Hematopoietic multipotent progenitor cell treated with erythropoietin and hydrocortisone succinate and interleukin-3 and kit ligand, for 6 days (in vitro differentiated cells): ENCODE measurements around the gene KRT25.
A peak's percentile ranks its signal among the peaks of the same experiment; 100 is the strongest.

Experiments
- DNase-seq: peaks from one replicate; pipeline ENCODE4 v3.0.0-alpha.2; 2015

KRT25 gene, protein sequence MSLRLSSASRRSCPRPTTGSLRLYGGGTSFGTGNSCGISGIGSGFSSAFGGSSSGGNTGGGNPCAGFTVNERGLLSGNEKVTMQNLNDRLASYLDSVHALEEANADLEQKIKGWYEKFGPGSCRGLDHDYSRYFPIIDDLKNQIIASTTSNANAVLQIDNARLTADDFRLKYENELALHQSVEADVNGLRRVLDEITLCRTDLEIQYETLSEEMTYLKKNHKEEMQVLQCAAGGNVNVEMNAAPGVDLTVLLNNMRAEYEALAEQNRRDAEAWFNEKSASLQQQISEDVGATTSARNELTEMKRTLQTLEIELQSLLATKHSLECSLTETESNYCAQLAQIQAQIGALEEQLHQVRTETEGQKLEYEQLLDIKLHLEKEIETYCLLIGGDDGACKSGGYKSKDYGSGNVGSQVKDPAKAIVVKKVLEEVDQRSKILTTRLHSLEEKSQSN

DNA sequence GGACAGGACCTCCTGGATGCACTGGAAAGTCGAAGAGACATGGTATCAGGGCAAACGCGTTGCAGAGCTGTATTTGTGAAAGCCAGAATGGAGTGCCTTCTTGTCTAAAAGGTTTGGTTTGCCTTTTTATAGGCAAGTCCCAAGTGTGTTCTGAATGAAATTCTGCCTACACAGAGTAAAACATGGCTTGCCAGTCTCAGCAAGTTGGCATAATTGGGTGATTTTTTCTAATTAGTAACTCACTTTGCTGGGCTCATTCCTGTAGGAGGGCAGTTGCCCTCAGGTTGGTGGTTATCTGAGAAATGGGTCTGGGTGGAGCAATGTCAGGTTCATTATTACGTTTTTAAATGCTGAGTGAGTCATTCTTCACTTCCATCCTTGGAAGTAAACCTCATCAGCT lies at the start of gene KRT25:
Gene KRT25 (minus strand): TSS at position 101 of the 400 bp plus-strand sequence. CDS start 60 bp downstream, at position 41.
- no peak for DNase-seq

DNA sequence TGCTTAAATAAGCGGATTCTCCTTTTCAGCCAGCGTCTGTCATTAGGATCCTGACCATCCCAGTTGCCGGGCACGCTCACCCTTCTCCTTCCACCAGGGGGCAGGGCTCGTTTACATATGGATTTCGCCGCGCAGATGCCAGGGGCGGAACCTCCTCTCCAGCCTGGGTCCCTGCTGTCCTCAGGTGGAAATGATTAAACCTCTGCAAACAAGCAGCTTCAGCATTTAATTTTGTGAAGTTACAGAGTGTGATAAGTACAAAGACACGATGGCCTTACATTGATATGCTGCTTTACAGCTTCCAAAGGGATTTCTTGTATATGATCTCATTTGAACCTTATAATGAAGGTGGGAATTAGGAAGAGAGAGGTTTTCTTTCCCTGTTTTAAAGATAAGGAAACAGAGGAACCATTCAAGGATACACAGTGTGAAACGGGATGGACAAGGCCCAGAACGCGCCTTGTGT lies 48.5 kb upstream of the KRT25 start:
- DNase-seq = peak; percentile 87

DNA sequence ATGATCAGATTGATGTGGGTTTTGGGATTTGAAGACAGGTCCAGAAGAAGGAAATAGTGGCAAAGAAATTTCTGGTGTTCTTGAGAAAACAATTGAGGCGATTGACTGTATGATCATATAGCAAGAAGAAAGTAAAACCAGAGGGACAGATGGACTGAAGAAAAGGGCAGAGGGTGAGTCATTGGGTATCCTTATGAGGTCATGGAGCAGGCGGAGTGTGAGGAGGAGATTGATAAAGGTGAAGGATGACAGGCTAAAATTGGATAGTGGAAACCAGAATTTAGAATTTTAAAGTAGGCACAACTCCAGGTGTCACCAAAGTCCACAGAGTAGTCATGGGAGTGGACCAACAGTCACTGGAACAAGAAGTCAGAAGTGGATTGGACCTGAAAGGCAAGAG lies 46.0 kb upstream of the KRT25 start:
- DNase-seq = no peak

DNA sequence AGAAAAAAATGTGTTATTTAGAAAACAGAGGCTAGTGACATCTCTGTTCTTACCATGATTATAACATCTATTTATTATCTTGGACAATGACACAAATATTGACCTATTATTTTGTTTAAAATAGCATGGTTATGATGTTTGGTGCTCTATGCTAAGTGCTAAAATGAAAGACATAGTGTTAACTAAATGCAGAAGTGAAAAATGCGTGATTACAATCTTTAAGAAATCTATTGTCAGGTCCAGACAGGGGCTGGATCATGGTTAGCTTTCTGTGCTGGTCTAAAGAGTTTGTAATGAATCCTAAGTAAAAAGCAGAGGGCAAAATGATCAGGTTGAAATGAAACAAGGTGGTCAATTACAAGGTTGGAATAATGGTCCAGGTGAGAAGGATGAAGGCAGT lies 45.2 kb upstream of the KRT25 start:
- no peak for DNase-seq

DNA sequence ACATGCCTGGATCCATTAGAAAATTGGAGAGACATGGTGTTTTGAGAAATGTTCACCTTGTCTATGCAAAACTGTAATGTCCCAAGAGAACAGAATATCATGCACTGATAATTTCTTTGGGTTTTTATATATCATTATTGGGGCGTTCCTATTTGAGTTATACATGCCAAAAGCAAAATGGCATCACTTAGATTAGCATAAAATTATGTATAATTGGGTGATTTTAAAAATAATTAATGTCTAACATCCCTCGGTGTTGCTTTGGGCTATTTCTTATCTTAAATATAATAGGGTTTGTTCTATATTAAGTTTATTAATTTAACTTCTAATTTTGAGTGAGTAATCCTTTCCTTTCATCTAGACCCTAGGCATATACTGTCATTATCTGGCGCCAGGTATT lies 44.7 kb upstream of the KRT25 start, which contains the start of gene KRT28:
Gene KRT28 (minus strand): TSS at position 101 of the 400 bp plus-strand sequence. CDS start 66 bp downstream, at position 35.
- no peak for DNase-seq

DNA sequence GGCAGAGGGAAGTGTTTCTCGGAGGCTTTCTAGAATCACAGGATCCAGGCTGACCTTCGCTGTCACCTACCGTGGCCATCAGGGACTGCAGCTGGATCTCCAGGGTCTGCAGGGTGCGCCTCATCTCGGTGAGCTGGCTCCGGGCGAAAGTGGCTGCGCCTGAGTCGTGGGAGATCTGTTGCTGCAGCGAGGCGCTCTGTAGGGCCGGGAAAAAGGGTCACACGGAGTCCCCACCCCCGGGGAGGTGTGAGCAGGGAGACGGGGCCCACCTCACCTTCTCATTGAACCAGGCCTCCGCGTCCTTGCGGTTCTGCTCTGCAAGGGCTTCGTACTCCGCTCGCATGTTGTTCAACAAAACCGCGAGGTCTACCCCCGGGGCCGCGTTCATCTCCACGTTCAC lies 41.7 kb upstream of the KRT25 start:
- DNase-seq = no peak

DNA sequence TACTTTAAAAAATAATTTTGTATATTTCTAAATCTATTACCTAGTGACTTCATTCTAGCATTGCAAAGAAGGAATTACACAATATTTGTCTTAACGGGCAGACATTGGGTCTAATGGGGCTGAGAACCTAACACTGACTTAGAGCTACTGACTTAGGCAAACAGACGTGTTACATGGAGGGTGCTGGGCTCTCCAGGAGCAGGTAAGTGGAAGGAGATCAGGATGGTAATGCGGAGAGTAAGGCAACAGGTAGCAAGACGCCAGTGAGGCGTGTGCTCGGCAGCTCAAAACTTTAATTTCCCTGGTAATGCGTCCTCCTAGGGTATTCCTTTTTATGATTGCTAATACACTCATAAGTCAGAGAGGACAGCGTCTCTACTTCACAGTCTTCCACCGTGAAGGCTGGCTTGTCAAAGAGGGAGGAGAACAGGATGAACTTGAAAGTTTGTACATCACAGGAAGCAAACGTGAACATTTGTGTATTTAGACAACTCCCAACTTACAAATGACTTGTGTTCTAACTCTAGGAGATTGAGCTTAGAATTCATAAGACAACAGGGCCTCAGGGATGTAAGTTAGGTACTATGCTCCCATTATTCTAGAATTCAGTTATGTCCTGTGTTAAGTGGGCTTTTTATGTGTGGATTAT lies 40.0 kb upstream of the KRT25 start:
- no peak for DNase-seq

DNA sequence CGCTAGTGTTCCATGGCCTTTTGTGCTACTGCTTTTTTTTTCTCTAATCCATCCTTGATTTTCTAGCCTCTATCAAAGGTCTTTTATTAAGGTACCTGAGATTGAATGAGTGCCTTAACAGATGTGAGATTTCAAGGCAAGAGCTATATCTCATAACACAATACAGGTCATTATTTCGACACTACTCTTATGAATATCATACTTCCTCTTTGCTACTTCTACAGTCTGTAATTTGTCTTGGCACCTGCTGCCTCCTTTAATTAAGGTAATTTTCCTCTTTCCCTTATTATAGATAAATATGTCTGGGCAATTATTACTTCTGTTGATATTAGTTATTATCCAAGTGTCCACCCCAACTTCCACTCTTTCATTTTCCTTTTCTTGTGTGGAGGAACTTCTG lies 39.3 kb upstream of the KRT25 start:
- peak; percentile 7 for DNase-seq

DNA sequence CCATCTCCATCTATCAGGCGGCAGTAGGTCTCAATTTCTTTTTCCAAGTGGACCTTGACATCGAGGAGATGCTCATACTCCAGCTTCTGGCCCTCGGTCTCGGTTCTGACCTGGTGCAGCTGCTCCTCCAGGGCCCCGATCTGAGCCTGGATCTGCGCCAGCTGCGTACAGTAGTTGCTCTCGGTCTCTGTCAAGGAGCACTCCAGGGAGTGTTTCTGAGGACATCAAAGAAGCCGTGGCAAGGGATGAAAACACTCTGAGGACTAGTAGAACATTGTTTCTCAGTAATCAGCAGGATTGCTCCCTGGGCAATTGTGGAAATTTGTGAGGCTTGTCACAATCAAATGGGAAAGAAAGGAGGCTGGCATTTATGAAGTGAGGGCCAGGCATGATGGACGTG lies 38.7 kb upstream of the KRT25 start:
- no peak for DNase-seq

DNA sequence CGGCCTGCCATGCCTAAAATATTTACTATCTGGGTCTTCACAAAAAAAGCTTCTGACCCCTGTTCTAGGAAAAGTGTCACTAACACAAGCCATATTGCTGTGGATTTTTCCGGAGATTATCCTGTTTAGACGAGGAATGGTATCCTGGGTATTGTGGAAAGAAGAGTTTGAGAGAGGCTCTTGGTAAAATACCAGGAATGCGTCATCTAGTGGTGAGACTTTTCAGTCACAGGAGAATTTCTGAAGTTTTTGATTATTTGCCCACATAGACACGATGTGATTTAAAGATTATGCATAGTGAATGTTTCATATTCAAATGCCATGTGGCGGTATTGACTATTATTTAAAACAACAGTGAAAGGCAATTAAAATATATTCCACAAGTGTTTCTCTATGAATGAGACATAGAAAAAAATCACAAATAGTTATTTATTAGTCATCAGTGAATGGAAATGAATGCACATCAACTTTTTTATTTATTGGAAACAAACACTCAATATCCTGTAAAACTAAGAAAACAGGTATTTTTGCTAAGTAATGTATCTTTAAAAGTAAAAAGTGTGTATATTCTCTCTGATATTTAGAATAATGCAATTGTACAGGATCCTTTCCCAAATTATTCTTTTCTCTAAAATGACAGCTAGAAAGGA lies 36.8 kb upstream of the KRT25 start:
- peak; percentile 19 for DNase-seq

DNA sequence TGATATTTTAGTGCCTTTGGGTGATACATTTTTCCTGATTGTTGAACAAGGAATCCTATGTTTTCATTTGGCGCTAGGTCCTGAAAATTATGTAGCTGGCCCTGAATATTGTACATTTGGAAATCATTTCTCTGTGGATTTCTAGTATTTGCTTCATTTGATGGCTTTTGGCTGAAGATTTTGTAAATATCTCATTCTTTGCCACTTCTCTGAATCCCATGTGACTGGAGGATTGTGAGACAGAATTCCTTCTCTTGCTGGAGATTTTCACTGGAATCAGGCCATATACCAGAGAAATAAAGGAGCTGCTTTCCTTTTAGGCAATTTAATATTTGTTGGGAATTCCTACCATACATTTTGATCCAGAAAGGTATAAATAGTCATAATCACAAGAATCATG lies 36.0 kb upstream of the KRT25 start:
- DNase-seq = no peak

DNA sequence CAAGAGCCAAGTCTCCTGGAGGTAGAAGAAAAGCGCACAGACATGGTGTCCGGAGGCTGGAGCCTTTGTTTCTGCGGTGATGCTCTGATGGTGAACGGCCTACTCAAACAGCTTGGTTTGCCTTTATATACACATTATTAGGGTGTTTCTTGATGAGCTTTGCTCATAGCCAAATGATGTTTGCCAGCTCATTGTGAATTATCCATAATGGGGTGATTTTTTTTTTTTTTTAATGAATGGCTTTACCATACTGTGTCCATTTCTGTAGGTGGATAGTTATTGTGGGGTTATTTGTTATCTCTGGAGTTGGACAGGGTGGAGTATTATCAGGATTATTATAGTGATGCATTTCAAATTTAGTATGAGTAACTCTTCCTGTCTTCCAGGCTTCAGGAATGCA lies 27.3 kb upstream of the KRT25 start, which contains the start of gene KRT27:
Gene KRT27 (minus strand): TSS at position 101 of the 400 bp plus-strand sequence. CDS start 57 bp downstream, at position 44.
- DNase-seq = no peak

DNA sequence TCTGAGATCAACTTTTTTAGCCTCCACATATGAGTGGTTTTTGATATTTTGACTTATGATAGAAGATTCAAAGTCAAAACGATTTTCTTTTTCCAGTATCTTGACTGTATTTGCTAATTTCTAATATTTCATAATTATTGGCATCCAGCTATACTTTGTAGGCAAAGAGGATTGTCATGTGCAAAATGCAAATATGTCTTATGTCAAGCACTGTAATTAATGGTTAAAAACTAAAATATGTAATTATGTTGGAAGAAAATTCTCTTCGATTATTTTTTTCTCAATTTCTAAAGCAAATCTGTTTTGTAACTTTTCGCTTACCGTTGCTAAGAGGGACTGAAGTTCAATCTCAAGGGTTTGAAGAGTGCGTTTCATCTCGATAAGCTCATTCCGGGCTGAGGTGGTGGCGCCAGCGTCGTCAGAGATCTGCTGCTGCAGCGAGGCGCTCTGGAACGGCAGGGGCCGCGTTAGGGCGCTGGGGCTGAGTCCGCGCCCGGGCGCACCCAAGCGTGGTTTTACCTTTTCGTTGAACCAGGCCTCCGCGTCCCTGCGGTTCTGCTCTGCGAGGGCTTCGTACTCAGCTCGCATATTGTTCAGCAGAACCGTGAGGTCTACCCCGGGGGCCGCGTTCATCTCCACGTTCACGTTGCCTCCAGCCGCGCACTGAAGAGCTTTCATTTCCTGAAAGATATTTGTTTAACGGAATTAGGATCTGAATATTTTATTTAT lies 24.2 kb upstream of the KRT25 start:
- peak; percentile 3 for DNase-seq

DNA sequence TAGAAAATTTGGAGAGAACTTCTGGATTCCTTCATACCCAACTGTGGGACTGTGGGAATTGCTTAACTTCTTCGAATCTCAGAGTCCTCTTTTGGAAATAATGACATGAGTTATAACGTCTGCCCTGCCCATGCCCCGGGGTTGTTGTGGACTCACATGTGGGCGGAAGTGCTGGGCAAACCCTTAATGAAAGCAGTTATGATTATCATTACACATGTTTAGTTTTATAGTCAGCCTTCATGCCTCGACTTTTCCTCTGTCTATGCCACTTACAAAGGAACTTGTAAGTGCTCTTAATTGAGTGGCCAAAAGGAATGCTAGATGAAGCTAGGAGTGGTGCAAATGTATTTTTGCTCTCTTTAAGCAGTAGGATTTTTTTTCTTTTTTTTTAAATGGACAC lies 23.3 kb upstream of the KRT25 start:
- no peak for DNase-seq

DNA sequence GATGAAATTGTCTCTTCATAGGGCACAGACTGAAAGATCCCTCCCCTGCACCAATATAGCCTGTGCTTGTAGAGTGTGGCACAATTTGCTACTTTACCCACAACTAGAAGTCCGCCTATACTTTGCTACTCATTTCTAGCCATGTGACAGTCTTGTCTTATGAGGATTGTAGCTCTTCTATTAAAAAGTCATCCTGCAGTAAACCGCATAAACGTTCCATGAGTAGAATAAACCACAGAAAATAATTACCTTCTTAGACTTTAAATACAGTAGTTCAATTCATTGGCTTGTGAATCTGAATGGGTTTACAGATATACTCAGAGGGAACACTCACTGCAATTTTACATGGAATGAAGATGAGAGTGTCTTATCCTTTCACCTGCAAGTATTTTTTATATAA lies 22.8 kb upstream of the KRT25 start:
- DNase-seq = no peak

DNA sequence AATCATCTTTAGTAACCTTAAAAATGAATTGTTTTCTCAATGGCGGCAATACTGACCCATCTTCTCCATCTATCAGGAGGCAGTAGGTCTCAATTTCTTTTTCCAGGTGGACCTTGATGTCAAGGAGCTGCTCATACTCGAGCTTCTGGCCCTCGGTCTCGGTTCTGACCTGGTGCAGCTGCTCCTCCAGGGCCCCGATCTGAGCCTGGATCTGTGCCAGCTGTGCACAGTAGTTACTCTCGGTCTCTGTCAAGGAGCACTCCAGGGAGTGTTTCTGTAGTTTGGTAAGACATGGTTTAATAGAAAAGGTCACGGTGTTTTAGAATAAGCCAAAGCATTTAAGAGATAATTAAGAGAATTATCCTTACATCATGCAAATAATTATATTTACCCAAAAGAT lies 22.3 kb upstream of the KRT25 start:
- no peak for DNase-seq

DNA sequence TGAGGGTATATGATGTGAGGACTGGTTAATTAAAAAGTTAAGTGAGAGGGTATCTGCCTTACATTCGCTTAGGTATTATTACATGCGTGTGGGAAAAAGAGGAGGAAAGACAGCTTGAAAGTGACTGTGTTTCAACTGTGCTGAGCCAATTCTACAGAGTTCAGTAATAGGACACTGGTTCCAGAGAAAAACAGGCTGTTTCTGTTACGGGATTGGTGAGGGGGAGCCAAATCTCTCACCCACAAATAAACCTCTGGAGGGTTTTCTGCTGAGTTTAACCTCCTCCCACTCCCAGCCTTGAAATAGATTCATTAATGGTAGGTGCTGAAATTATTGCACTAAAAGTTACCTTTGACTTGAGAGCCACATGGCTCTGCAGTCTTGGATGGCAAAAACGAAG lies 20.8 kb upstream of the KRT25 start:
- no peak for DNase-seq

DNA sequence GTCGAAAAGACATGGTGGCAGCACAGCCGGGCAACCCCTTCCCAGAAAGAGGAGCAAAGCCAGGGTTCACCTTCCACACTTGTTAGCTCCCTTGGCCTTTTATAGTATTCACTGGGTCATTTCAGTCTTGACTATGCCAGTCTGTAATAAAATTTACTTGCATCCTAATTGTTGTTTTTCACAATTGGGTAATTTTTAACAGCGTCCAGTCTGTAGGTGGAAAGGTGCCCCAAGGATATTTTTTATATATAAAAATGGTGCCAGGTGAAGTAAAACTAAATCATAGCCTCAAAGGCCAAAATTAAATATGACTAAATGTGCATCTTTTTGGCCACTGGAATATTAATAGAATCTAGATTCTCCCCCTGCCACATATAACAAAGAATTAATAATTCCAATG lies 17.0 kb upstream of the KRT25 start, which contains the start of gene KRT26:
Gene KRT26 (minus strand): TSS at position 101 of the 400 bp plus-strand sequence. CDS start 88 bp downstream, at position 13.
- DNase-seq = no peak

DNA sequence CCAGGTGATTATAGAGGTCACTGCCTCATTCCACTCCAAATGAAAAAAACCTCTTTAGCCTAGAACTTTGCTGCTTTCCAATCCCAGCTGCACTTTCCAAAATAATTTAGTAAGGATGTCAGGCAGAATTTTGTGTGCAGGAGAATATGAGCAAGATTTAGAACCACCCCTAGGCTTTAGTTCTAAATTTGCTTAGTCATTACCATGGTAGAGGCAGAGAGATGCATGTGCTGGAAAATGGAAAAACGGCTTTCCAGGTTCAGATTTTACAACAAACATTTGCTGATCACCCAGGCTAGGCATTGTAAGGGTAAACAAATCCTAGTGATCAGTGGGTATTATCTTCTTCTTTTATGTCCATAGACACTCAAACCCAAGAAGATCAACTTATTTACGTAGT lies 10.5 kb upstream of the KRT25 start:
- no peak for DNase-seq

DNA sequence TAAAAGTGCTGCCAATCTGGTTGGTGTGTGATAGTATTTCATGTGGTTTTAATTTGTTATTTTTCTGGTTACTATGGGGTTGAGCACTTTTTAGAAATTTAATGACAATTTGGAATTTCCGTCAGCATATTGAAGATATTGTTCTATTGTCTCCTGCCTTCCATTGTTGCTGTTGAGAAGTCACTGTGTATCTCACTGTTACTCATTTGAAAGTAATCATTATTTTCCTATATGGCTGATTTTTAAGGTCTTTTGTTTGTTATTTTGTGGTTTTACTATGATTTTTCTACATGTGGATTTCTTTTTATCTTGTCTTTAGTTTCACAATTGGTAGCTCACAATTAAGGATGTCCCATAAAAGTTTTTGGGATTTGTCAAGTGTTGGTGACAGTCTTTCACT lies 8.6 kb upstream of the KRT25 start:
- no peak for DNase-seq

DNA sequence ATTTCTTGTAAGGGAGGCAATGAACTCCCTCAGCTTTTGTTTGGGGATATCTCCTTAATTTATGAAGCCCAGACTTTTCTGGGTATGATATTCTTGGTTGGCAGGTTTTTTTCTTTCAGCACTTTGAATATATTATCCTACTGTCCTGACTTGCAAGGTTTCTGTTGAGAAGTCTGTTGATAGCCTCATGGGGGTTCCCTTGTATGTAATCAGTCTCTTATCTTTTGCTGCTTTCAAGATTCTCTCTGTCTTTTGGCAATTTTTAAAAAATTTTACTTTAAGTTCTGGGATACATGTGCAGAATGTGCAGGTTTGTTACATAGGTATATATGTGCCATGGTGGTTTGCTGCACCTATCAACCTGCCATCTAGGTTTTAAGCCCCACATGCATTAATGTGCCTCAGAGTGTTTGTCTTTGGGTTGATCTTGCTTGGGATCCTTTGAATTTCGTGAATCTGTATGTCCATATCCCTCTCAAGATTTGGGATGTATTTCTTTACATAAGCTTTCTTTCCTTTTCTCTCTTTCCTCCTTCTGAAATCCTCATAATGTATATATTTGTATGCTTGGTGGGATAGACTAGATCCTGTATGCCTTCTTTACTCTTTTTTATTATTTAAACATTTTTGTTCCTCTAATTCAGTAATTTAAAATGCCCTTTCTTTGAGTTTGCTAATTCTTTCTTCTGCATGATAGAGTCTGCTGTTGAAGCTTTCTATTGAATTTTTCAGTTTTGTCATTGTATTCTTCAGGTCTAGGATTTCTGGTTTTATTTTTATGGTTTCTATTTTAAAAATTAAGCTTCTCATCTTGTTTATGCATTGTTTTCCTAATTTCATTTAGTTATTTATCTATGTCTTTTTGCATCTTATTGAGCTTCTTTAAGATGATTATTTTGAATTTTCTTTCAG lies 5.2 kb upstream of the KRT25 start:
- DNase-seq = no peak

DNA sequence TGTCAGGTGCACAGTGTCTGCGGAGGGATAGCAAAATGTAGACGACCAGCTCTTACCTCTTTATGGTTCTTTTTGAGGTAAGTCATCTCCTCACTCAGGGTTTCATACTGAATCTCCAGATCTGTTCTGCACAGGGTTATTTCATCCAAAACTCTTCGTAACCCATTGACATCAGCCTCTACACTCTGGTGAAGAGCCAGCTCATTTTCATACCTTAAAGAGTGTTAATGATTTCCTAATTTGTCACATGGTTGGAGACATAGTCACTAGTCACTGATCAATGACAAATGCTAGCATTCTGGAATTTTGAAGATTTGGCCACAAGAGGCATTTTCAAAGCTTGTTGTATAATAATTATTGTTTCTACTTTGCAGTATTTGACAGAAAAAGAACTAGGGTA lies 1.3 kb downstream of the KRT25 start:
- no peak for DNase-seq
